GM12872 (cell line): ENCODE results near the gene GAS5.

ENCODE experiments used
- CTCF ChIP-seq: IDR thresholded peaks from 3 replicates; pipeline ENCODE4 v1.5.1; 2011; ENCODE audit warnings: low read depth, mild to moderate bottlenecking, low read length, moderate library complexity; ENCODE audit not compliant: insufficient read depth

GAS5 gene

GRCh38 chr1:173853074-173853473 is 14.7 kb downstream of the GAS5 start:
- no peak for TF ChIP-seq CTCF

- no peak for TF ChIP-seq CTCF
These were observed 15.7 kb downstream of the GAS5 start for GRCh38 chr1:173852105-173852504.

- TF ChIP-seq CTCF = no peak
These were observed 35.0 kb downstream of the GAS5 start for GRCh38 chr1:173832748-173833147.

- no peak for TF ChIP-seq CTCF
These were observed 40.2 kb downstream of the GAS5 start for GRCh38 chr1:173827611-173828010.

- no peak for TF ChIP-seq CTCF
These were observed 43.3 kb downstream of the GAS5 start, which contains the start of the genes CENPL and DARS2 for GRCh38 chr1:173824315-173825081. Gene CENPL (minus strand): TSS chr1:173824883. CDS start chr1:173811299, 13,584 bp downstream. Gene DARS2 (plus strand): TSS chr1:173824673. CDS start chr1:173825230, 557 bp downstream.

- no peak for TF ChIP-seq CTCF
These were observed 43.9 kb downstream of the GAS5 start for GRCh38 chr1:173823781-173824314.

- TF ChIP-seq CTCF = no peak
These were observed 46.1 kb downstream of the GAS5 start for GRCh38 chr1:173821680-173822079.
